Tongue (tissue), 2 donors: ENCODE measurements around the gene COL23A1. TPM values are rescaled to one million over a fixed set of nuclear protein-coding genes. Genes with fewer than 3 reads are reported as not detected.

Experiments
- DNase-seq: peaks from one replicate; pipeline ENCODE4 v3.0.0-alpha.2; 2015
- total RNA-seq: library from RNA; depleted of rRNA; stranded (reverse); fragments of >200 nt; gene quantifications from one replicate; pipeline ENCODE4 v1.2.3, GENCODE V29; 2014

COL23A1 gene
- total RNA-seq, 1 donor from 2014 or later = 5.4 TPM

- peak; percentile 56 for DNase-seq
Measured at GRCh38 chr5:178335302-178336030, 254.7 kb downstream of the COL23A1 start.

DNA sequence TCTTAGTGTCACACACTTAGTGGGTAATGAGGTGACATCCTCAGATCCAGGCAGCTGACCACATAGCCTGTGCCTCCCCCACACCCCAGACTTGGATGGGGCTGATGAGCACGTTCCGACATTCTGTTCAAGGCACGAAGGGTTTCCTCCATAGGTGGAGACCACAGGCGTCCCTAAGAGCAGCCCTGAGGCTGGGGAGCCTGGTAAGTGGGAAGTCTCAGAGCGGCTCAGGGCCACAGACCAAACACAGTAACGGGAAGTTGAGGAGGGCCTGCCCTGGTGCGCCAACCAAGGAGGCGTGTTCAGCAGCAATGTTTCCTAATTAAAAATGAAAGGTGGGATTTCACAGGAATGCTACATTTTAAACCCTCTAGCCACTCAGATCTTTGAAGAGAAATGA is 255.3 kb downstream of the COL23A1 start:
- no peak for DNase-seq

DNA sequence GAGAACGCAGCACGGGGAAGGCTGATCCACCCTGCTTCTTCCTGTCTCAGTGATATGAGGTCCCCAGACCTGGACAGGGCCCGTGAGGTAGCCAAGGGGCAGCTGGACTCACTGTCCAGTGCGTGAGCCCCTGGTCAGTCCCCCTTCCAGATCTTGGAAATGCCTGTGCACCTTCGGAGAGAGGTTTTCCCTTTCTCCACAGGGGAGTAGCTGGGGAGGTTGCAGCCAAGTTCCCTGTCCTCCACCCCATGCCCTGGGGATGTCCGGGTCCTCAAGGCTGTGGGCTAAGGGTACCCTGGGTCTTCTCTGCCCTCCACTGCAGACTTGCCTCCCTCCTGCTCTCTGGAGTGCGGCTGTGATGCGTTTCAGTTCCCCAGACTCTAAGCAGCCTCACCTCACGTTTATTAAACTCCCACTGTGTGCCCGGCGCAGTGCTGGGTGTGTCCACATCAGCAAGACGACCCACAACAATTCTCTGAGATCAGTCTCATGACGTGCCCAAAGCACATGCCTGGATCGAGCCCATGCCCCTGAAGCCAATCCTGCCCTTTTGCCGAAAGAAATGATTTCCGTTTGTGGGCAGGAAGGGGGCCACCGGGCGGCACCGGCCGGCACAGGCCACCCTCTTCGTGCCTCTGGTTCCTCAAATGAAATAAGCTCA is 256.2 kb downstream of the COL23A1 start:
- no peak for DNase-seq

GRCh38 chr5:178332210-178332641 is 258.0 kb downstream of the COL23A1 start:
- DNase-seq = peak; percentile 59

DNA sequence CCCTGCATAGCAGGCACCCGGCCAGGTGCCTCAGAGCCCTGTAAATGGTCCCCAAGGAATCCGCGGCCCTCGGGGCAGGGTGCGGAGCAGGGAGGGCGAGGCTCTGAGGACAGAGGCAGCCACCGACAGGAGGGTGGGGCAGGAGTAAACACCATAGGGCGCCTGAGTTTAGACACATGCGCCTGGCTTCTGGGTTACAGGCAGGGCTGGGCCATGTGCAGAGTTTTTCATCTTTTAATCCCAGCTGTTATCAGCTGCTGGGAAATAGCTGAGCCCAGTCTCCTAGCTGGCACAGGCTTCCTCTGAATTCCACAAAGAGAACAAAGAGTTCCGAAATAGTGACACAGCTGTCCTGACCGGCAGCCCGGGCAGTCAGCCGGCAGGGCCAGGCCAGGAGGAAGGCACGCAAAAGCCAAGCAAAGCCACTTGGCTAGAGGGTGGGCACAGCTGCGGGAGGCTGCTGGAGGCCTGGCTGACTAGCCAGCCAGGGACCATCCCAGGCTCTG is 258.6 kb downstream of the COL23A1 start:
- DNase-seq = peak; percentile 97

- DNase-seq = no peak
Measured at GRCh38 chr5:178330791-178331404, 259.3 kb downstream of the COL23A1 start.

GRCh38 chr5:178328826-178329730 is 261.1 kb downstream of the COL23A1 start:
- peak; percentile 69 for DNase-seq

- no peak for DNase-seq
Measured at GRCh38 chr5:178327931-178328711, 262.1 kb downstream of the COL23A1 start.

- DNase-seq = no peak
Measured at GRCh38 chr5:178327446-178327845, 262.7 kb downstream of the COL23A1 start.

DNA sequence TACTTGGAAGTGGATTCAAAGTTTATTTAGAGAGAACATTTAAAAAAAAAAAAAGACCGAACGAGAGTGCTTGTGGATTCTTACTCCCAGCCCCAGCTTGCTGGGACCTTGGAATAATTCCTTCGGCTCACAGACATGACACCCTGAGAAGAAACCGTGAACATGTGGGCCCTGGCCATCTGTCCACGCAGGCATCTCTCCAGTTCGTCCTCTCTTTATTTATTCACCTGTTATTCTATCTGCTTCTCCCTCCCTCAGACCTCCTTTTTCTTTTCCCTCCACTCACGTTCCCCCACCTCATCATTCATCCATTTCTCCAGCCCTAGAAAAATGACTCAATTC is 263.8 kb downstream of the COL23A1 start:
- no peak for DNase-seq

- peak; percentile 94 for DNase-seq
Measured at GRCh38 chr5:178325679-178326373, 264.4 kb downstream of the COL23A1 start.

- no peak for DNase-seq
Measured at GRCh38 chr5:178325311-178325678, 264.9 kb downstream of the COL23A1 start.

DNA sequence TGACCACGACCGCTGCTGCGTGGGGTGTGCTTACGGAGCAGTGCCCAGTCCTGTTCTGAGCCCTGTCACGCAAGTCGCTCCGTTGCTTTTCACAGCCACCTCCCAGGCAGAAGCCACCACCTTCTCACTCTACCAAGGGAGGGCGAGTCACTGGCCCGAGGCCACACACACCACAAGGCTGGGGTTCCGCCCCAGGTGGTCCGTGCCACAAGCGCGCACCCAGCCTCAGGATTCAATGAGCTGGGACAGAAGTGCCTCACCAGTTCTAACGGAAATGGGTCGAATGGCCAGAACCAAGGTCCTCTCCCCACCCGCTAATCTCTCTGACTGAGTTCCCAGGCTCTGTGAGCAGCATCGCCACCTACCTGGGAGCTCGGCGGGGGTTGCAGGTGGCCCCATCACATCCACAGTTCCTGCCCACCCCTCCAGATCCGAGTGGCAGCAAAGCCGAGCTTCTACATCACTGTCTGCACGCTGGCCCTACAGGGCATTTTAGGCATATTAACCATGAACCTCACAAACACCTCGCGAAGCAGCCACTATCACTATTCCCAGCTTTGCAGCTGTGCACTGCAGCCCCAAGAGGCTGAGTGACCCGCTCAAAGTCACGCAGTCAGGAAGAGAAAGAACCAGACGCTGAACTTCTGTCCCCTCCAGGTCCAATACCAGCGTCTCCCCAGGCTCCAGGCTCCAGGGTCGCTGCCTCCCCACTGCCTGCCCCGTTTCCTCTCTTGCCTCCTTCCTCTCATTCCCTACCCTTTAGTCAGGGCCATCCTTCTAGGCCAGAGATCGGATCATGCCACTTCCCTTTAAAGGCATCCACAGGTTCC is 265.5 kb downstream of the COL23A1 start:
- DNase-seq = no peak

- no peak for DNase-seq
Measured at GRCh38 chr5:178323961-178324360, 266.2 kb downstream of the COL23A1 start.

DNA sequence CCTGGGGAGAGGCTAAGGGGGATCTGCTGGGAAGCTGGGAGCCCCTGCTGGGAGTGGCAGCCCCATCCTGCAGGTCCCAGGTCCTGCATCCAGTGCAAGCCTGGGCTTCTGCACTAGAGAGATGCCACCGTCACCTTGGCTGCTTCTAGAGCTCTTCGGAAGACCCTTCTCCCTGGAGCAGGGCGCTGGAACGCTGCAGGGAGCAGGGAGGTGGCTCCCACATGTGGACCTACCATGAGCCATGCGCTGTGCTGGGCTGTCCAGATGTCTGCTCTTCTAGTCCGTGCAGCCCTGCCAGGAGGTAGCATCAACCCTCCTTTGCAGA is 266.7 kb downstream of the COL23A1 start:
- no peak for DNase-seq

DNA sequence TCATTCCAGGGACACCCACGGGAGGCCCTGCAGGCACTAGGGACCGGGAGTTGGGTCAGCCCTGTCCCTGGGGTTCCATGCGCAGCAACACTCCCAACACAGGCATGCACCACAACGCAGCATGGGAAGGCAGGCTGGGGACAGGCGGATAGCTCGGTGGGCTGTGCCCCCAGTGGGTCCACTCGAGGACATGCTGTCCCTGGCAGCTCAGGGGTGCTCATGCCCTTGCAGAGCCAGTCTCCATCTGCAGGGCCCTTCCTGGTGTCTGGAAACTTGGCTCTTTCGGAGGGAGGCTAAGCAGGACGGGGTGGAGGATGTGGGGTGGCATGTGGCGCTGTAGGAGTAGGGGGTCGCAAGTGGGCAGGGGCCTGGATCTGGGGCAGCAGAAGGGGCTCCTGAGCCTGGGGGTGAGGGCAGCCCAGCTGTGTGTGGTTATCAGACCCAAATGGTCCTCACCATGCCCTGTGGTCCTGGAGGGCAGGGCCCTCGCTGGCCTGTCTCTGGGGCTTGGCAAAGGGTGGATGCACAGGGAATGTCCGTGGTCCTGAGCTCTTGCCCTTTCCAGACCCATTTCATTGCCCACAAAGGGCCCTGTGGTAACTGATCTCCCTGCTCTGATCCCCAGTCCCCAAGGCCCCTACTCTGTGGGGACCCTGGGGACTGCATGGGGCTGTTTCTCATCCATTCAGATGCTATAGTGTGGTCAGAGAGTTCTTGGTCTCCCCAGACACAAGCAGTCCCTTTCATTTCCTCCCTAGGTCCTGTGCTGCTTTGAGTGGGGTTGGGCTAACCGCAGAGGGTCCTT is 267.3 kb downstream of the COL23A1 start:
- no peak for DNase-seq

- no peak for DNase-seq
Measured at GRCh38 chr5:178320281-178320855, 269.8 kb downstream of the COL23A1 start.

DNA sequence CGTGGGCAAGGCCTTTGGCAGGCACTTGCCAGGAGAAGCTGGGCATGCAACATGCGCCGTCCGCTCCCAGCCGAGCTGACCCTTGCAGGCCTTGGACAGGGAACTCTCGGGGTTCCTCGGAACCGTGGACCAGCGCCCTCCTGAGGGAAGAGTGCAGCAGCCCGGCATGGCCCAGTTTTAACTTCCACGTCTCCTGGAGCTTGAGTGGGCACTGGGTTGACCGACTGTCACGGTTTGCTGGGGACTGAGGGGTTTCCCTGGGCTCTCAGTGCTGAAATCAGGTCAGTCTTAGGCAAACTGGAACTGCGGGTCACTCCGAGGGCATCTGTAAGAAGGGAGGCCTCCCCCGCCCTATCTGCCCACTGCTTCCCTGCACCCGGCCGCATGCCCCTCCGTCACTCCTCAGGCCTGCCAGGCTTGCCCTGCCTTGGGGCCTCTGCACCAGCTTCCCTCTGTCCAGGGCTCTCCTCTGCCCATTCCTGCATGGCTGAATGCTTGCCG is 270.6 kb downstream of the COL23A1 start:
- DNase-seq = no peak

- no peak for DNase-seq
Measured at GRCh38 chr5:178318893-178319292, 271.3 kb downstream of the COL23A1 start.
